Endothelial cell of umbilical vein (primary cell): ENCODE data around the gene STAT4. TPM values are rescaled to one million over a fixed set of nuclear protein-coding genes. Genes with fewer than 3 reads are reported as not detected.

Experiments
- BruUV-seq: library from RNA; stranded (reverse); fragments of 400-500 nt; replicated peaks from 2 replicates; lab custom pipeline; 2021; lab: Mats Ljungman, UMichigan
- CTCF ChIA-PET: fragments of 300-600, 350-600 bp; sonication (Branson Sonifier 250); formaldehyde crosslinking; loops from one replicate; lab custom pipeline; 2021; ENCODE audit warnings: antibody characterized with exemption, inconsistent platforms; lab: Charles Lee
- POLR2A ChIA-PET: fragments of 300-600, 350-600 bp; sonication (Branson Sonifier 250); formaldehyde crosslinking; loops from one replicate; lab custom pipeline; 2021; ENCODE audit warnings: antibody characterized with exemption, inconsistent platforms; lab: Charles Lee
- DNase-seq: peaks from one replicate; pipeline ENCODE4 v3.0.0-alpha.2; 2011; ENCODE audit warnings: low read depth, low spot score
- FAIRE-seq: peaks from 2 replicates; lab custom pipeline; 2011; peaks lifted over from hg19 to GRCh38; lab: Jason Lieb, UNC
- H2AFZ ChIP-seq: 2 replicates; pipeline ENCODE4 v1.6.0; 2012; ENCODE audit warnings: low read depth, low read length, control low read depth, inconsistent platforms
- H3K27ac ChIP-seq: 2 replicates; pipeline ENCODE4 v1.5.1; 2011; ENCODE audit warnings: low read depth, mild to moderate bottlenecking, control low read depth, low read length, moderate library complexity; ENCODE audit not compliant: insufficient read depth
- H3K27me3 ChIP-seq, 2 experiments: 2 replicates each; pipeline versions ENCODE4 v1.6.0 to v1.6.1; 2011; ENCODE audit warnings: low read length in 2 of 2, mixed read lengths in 1 of 2; ENCODE audit not compliant: control insufficient read depth in 2 of 2, insufficient read depth in 2 of 2
- H3K36me3 ChIP-seq, 2 experiments: 2 replicates in 1 of 2; 3 replicates in 1 of 2; pipeline ENCODE4 v1.5.1; 2011; ENCODE audit warnings: low read length in 2 of 2, mild to moderate bottlenecking in 1 of 2, moderate library complexity in 1 of 2; ENCODE audit not compliant: control insufficient read depth in 2 of 2, insufficient read depth in 2 of 2; ENCODE audit errors: extremely low read depth in 1 of 2
- H3K4me1 ChIP-seq: 3 replicates; pipeline ENCODE4 v1.5.1; 2011; ENCODE audit warnings: mild to moderate bottlenecking, low read length; ENCODE audit not compliant: control insufficient read depth, insufficient read depth; ENCODE audit errors: extremely low read depth
- H3K4me2 ChIP-seq: 2 replicates; pipeline ENCODE4 v1.6.1; 2011; ENCODE audit warnings: low read length, control low read depth, mixed read lengths; ENCODE audit not compliant: insufficient read depth
- H3K4me3 ChIP-seq, 3 experiments: fragments of 200-600 bp in 1 of 3; sonication (generic), shearing (Covaris generic) in 1 of 3; replicated peaks in 1 of 3; 2 replicates each; pipeline ENCODE4 v1.5.1; 2011 to 2016; ENCODE audit warnings: control low read depth in 3 of 3, low read length in 3 of 3, mild to moderate bottlenecking in 2 of 3, inconsistent platforms in 1 of 3, low read depth in 1 of 3, moderate library complexity in 1 of 3; ENCODE audit not compliant: insufficient read depth in 1 of 3
- H3K79me2 ChIP-seq: 2 replicates; pipeline ENCODE4 v1.6.0; 2012; ENCODE audit warnings: low read length, inconsistent platforms; ENCODE audit not compliant: control insufficient read depth, insufficient read depth
- H3K9ac ChIP-seq: replicated peaks from 2 replicates; pipeline ENCODE3; 2011; ENCODE audit warnings: low read length, control low read depth; ENCODE audit not compliant: insufficient read depth; ENCODE audit errors: extremely low read depth
- H3K9me1 ChIP-seq: replicated peaks from 3 replicates; pipeline ENCODE4 v1.6.0; 2011; ENCODE audit warnings: mild to moderate bottlenecking, low read length; ENCODE audit not compliant: control insufficient read depth, insufficient read depth; ENCODE audit errors: extremely low read depth
- H3K9me3 ChIP-seq: replicated peaks from 2 replicates; pipeline ENCODE4 v1.5.1; 2012; ENCODE audit warnings: low read length, inconsistent platforms; ENCODE audit not compliant: control insufficient read depth, insufficient read depth
- H4K20me1 ChIP-seq: replicated peaks from 2 replicates; pipeline ENCODE3; 2011; ENCODE audit warnings: mild to moderate bottlenecking, low read length; ENCODE audit not compliant: control insufficient read depth, insufficient read depth; ENCODE audit errors: extremely low read depth
- EZH2 ChIP-seq: IDR thresholded peaks from 2 replicates; pipeline ENCODE4 v1.6.1; 2012; ENCODE audit warnings: borderline replicate concordance, low read depth, mild to moderate bottlenecking, moderate library complexity, low read length, inconsistent platforms; ENCODE audit not compliant: severe bottlenecking
- FOS ChIP-seq: IDR thresholded peaks from 2 replicates; pipeline ENCODE4 v1.6.1; 2011; ENCODE audit warnings: mild to moderate bottlenecking, low read length, moderate library complexity, borderline replicate concordance; ENCODE audit not compliant: insufficient read depth
- GATA2 ChIP-seq: IDR thresholded peaks from 2 replicates; pipeline ENCODE4 v1.7.0; 2011; ENCODE audit warnings: low read depth, mild to moderate bottlenecking, moderate library complexity, mixed read lengths, low read length; ENCODE audit not compliant: insufficient read length, insufficient read depth
- JUN ChIP-seq: IDR thresholded peaks from 2 replicates; pipeline ENCODE4 v1.6.1; 2011; ENCODE audit warnings: borderline replicate concordance, low read depth; ENCODE audit not compliant: insufficient read length, insufficient read depth
- MYC ChIP-seq: IDR thresholded peaks from one replicate; pipeline ENCODE4 v1.6.1; 2011; ENCODE audit warnings: mild to moderate bottlenecking, low read depth, low read length
- POLR2A ChIP-seq: IDR thresholded peaks from 2 replicates; pipeline ENCODE4 v1.6.1; 2012; ENCODE audit warnings: low read depth, mild to moderate bottlenecking, control low read depth, low read length
- POLR2AphosphoS5 ChIP-seq: IDR thresholded peaks from 2 replicates; pipeline ENCODE4 v1.6.1; 2012; ENCODE audit warnings: low read depth, mild to moderate bottlenecking, control low read depth, low read length, moderate library complexity; ENCODE audit not compliant: insufficient read depth
- dilution Hi-C: fragments of 300-500 bp; cut with MboI; formaldehyde crosslinking; loops from one replicate; pipeline ENCODE4 v1.15.0; 2019; ENCODE audit warnings: low sequenced_read_pairs; ENCODE audit not compliant: extremely low pct_ligation_motif_present
- intact Hi-C: fragments of 100-400 bp; cut with micrococcal nuclease; formaldehyde crosslinking; loops from one replicate; pipeline ENCODE4 v1.10.0; 2022
- polyA plus RNA-seq, 4 experiments: library from polyadenylated mRNA; depleted of rRNA in 3 of 4; stranded (reverse) in 3 of 4; unstranded in 1 of 4; fragments of >200 nt; gene quantifications; 2 replicates each; pipeline versions ENCODE4 v1.2.1 to v1.2.3, GENCODE V29; 2011 to 2012; ENCODE audit warnings: missing spikeins in 1 of 4
- total RNA-seq: library from RNA; stranded (reverse); gene quantifications from 2 replicates; pipeline ENCODE4 v1.2.3, GENCODE V29; 2021
- TF ChIP-seq, protein P1 (sequence below): IDR thresholded peaks from 2 replicates; pipeline ENCODE4 v1.6.1; 2011; ENCODE audit not compliant: insufficient read depth, insufficient read length
- TF ChIP-seq, protein P2 (sequence below), 2 donors: IDR thresholded peaks; 1 replicate in 1 of 2; 2 replicates in 1 of 2; pipeline ENCODE4 v1.5.1; 2011; ENCODE audit warnings: low read length in 2 of 2, mild to moderate bottlenecking in 2 of 2, moderate library complexity in 2 of 2, control low read depth in 1 of 2, inconsistent platforms in 1 of 2, low read depth in 1 of 2; ENCODE audit not compliant: insufficient read depth in 1 of 2; ENCODE audit errors: extremely low read depth in 1 of 2

The STAT4 gene
- total and polyA plus RNA-seq, 2 donors (not counting 3 experiments of a cell fraction or from before 2014, with no cell fraction given) = 0.46 to 1.2 TPM

DNA sequence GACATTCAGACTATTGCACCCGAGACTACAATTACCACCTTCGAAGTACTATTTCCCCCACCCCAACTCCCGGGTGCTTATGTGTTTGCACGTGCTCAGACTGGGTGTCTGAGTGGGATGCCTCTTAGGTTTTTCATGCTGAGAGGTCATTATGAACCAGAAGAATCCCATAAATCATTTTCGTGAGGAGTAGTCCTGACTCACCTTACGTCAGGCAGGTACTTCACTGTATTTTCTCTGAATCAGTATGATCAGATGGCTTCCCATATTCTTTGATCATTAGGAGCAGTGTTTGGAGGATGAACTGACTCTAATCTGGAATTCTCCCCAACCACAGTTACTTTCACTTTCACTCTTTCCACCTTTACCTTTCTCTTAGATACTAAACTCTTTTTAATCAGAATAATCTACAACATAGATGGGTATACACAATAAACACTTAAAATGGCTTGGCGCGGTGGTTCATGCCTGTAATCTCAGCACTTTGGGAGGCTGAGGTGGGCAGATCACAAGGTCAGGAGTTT, 38.4 kb upstream of the STAT4 start:
- no peak for DNase-seq
- no peaks in the 10 kb centered on the region for H4K20me1 ChIP-seq
- H3K4me1 ChIP-seq = no peaks in the 10 kb centered on the region
- H3K36me3 ChIP-seq = no peaks in the 10 kb centered on the region
- ChIA-PET CTCF (no interaction called here), POLR2A (no interaction called here)
- no peak for FAIRE-seq
- dilution Hi-C loops = no loop called here
- H3K4me2 ChIP-seq = no peak overlapping the region
- no peaks in the 10 kb centered on the region for H3K9me3 ChIP-seq
- no peaks in the 10 kb centered on the region for H3K9me1 ChIP-seq
- no peak overlapping the region for H3K4me3 ChIP-seq
- no TSS peak for BruUV-seq
- no peaks in the 10 kb centered on the region for H3K79me2 ChIP-seq
- no peak overlapping the region for H3K27ac ChIP-seq
- TF ChIP-seq POLR2AphosphoS5 (no peak), GATA2 (no peak), FOS (no peak), POLR2A (no peak), MYC (no peak), EZH2 (no peak), JUN (no peak)
- TF ChIP-seq, protein P1, sequence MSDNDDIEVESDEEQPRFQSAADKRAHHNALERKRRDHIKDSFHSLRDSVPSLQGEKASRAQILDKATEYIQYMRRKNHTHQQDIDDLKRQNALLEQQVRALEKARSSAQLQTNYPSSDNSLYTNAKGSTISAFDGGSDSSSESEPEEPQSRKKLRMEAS = no peak
- TF ChIP-seq, protein P2, sequence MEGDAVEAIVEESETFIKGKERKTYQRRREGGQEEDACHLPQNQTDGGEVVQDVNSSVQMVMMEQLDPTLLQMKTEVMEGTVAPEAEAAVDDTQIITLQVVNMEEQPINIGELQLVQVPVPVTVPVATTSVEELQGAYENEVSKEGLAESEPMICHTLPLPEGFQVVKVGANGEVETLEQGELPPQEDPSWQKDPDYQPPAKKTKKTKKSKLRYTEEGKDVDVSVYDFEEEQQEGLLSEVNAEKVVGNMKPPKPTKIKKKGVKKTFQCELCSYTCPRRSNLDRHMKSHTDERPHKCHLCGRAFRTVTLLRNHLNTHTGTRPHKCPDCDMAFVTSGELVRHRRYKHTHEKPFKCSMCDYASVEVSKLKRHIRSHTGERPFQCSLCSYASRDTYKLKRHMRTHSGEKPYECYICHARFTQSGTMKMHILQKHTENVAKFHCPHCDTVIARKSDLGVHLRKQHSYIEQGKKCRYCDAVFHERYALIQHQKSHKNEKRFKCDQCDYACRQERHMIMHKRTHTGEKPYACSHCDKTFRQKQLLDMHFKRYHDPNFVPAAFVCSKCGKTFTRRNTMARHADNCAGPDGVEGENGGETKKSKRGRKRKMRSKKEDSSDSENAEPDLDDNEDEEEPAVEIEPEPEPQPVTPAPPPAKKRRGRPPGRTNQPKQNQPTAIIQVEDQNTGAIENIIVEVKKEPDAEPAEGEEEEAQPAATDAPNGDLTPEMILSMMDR (IDR thresholded peaks at IDR 0.05; ENCODE audit: extremely low read depth in 1 of 2, insufficient read depth in 1 of 2, low read depth in 1 of 2, low read length in 2 of 2) = no peak
- peaks cover 0 to 2% of the 10 kb centered on the region in 2 experiments for H3K27me3 ChIP-seq
- intact Hi-C loops = no loop called here
- H2AFZ ChIP-seq = peak overlapping the region; percentile 7
- no peak overlapping the region for H3K9ac ChIP-seq
